ENCODE measurements around the gene PLPPR4.

DNA sequence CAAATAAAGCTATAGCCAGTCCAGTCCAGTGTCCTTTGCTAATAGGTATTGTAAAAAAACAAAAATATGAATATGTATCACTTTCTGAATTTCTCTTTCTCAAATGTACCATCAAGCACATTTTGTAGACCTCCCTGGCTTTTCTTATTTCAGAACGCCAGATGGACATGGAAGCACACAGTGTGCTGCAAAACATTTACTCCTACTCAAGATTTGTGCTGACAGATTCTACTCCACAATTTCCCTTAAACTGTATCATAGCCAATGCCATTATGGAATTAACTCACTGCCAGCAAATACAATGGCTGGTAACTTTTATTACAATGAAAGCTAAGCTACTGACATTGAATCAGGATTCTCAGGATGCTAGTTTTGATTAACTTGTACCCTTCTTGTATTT is 30.8 kb upstream of the PLPPR4 start:
- TF ChIP-seq, protein P1, sequence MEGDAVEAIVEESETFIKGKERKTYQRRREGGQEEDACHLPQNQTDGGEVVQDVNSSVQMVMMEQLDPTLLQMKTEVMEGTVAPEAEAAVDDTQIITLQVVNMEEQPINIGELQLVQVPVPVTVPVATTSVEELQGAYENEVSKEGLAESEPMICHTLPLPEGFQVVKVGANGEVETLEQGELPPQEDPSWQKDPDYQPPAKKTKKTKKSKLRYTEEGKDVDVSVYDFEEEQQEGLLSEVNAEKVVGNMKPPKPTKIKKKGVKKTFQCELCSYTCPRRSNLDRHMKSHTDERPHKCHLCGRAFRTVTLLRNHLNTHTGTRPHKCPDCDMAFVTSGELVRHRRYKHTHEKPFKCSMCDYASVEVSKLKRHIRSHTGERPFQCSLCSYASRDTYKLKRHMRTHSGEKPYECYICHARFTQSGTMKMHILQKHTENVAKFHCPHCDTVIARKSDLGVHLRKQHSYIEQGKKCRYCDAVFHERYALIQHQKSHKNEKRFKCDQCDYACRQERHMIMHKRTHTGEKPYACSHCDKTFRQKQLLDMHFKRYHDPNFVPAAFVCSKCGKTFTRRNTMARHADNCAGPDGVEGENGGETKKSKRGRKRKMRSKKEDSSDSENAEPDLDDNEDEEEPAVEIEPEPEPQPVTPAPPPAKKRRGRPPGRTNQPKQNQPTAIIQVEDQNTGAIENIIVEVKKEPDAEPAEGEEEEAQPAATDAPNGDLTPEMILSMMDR (conservative IDR thresholded peaks at IDR 0.05): no peak
- no peak for TF ChIP-seq EZH2 (IDR thresholded peaks at IDR 0.05; ENCODE audit: low read depth)
